ENCODE data around the gene ABCD2.

The ABCD2 gene

DNA sequence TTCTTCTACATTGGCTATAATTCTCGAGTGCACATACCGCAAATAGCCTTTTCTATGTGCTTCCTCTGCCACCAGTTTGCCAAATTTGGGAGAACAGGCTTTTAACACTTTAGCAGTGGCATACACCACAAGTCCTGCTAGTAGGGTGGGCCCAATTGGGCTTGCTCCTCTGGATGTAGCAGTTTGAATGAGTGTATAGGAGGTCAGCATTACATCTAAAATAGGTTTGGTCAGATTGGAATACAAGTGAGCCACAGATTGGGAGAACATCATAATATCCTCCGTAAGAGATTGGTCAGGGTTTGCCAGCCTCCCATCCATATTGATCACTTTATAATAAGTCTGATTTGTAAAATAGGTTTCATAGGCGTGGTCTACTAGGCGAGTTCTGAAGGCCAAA, 902 bp downstream of the ABCD2 start:
- H2BK120ac ChIP-seq (ENCODE audit: insufficient read depth, low read length, poor library complexity), result no peak overlapping the region
- H3K9me3 ChIP-seq (ENCODE audit: insufficient read depth, low read depth, low read length), result no peaks in the 10 kb centered on the region
- no peak overlapping the region for H2BK5ac ChIP-seq (ENCODE audit: low read depth, low read length, poor library complexity)
- no peak overlapping the region for H2BK12ac ChIP-seq (ENCODE audit: low read length)
- no peak overlapping the region for H4K8ac ChIP-seq (ENCODE audit: low read depth, low read length)
- no peak overlapping the region for H3K4me2 ChIP-seq (ENCODE audit: low read length)
- H3K4ac ChIP-seq (ENCODE audit: low read depth, low read length), result no peak overlapping the region
- H2AFZ ChIP-seq (ENCODE audit: insufficient read depth, low read length, poor library complexity), result no peak overlapping the region
- H3K27me3 ChIP-seq (ENCODE audit: insufficient read depth, low read length), result no peaks in the 10 kb centered on the region
- H3K4me1 ChIP-seq (ENCODE audit: control insufficient read depth in 1 of 2, insufficient read depth in 2 of 2, low read length in 2 of 2), result no peaks in the 10 kb centered on the region
- no peak overlapping the region for H3K4me3 ChIP-seq (ENCODE audit: low read depth, low read length)
- no peaks in the 10 kb centered on the region for H3K79me1 ChIP-seq (ENCODE audit: low read length)
- no peak overlapping the region for H3K27ac ChIP-seq (ENCODE audit: low read depth, low read length)
- no peak overlapping the region for H3K9ac ChIP-seq (ENCODE audit: low read length)
- no peaks in the 10 kb centered on the region for H3K36me3 ChIP-seq (ENCODE audit: control insufficient read depth in 1 of 2, insufficient read depth in 2 of 2, low read length in 2 of 2)
- H3K79me2 ChIP-seq (ENCODE audit: control insufficient read depth, insufficient read depth, low read length, poor library complexity), result no peaks in the 10 kb centered on the region
- DNase-seq, result no peak
- H3K14ac ChIP-seq (ENCODE audit: low read length), result no peak overlapping the region
- H3K18ac ChIP-seq (ENCODE audit: low read length), result no peak overlapping the region
- no peak overlapping the region for H4K12ac ChIP-seq (ENCODE audit: low read depth, low read length)
- no peak overlapping the region for H4K91ac ChIP-seq (ENCODE audit: low read depth, low read length)
- no peak overlapping the region for H3K23ac ChIP-seq (ENCODE audit: low read length)
- WGBS (ENCODE audit: extremely low coverage, insufficient coverage, insufficient read length), result no CpG with 5 or more reads among the region's 5 CpGs
- no peak overlapping the region for H2AK5ac ChIP-seq (ENCODE audit: low read length)

DNA sequence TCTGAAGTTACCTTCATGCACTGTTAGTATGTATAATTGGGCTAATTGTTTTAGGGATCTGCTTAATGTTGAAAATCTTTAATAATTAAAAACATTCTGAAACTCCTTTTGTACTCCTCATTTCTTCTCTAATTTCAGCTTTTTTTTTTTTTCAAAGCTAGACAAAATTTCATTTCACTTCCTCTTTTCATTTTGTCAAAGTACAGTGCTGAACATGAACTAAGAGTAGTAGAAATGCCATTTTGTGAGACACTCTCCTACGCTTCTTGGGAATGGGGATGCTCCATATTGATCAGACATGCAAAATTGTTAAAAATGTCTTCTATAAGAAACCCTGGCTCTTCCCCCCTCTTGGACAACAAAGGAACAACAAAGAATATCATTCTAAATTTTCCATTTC, 1.7 kb downstream of the ABCD2 start:
- H3K27me3 ChIP-seq (ENCODE audit: insufficient read depth, low read length), result no peaks in the 10 kb centered on the region
- no peak overlapping the region for H3K23ac ChIP-seq (ENCODE audit: low read length)
- H3K9ac ChIP-seq (ENCODE audit: low read length), result no peak overlapping the region
- WGBS (ENCODE audit: extremely low coverage, insufficient coverage, insufficient read length), result no CpG with 5 or more reads among the region's 1 CpG
- no peak overlapping the region for H2BK5ac ChIP-seq (ENCODE audit: low read depth, low read length, poor library complexity)
- H3K27ac ChIP-seq (ENCODE audit: low read depth, low read length), result no peak overlapping the region
- H3K79me2 ChIP-seq (ENCODE audit: control insufficient read depth, insufficient read depth, low read length, poor library complexity), result no peaks in the 10 kb centered on the region
- H2BK12ac ChIP-seq (ENCODE audit: low read length), result no peak overlapping the region
- H3K18ac ChIP-seq (ENCODE audit: low read length), result no peak overlapping the region
- no peaks in the 10 kb centered on the region for H3K4me1 ChIP-seq (ENCODE audit: control insufficient read depth in 1 of 2, insufficient read depth in 2 of 2, low read length in 2 of 2)
- H3K9me3 ChIP-seq (ENCODE audit: insufficient read depth, low read depth, low read length), result no peaks in the 10 kb centered on the region
- no peaks in the 10 kb centered on the region for H3K36me3 ChIP-seq (ENCODE audit: control insufficient read depth in 1 of 2, insufficient read depth in 2 of 2, low read length in 2 of 2)
- H4K12ac ChIP-seq (ENCODE audit: low read depth, low read length), result no peak overlapping the region
- no peak overlapping the region for H2BK120ac ChIP-seq (ENCODE audit: insufficient read depth, low read length, poor library complexity)
- H3K14ac ChIP-seq (ENCODE audit: low read length), result no peak overlapping the region
- H2AK5ac ChIP-seq (ENCODE audit: low read length), result no peak overlapping the region
- no peaks in the 10 kb centered on the region for H3K79me1 ChIP-seq (ENCODE audit: low read length)
- H4K8ac ChIP-seq (ENCODE audit: low read depth, low read length), result no peak overlapping the region
- H4K91ac ChIP-seq (ENCODE audit: low read depth, low read length), result no peak overlapping the region
- H2AFZ ChIP-seq (ENCODE audit: insufficient read depth, low read length, poor library complexity), result no peak overlapping the region
- no peak overlapping the region for H3K4ac ChIP-seq (ENCODE audit: low read depth, low read length)
- H3K4me3 ChIP-seq (ENCODE audit: low read depth, low read length), result no peak overlapping the region
- DNase-seq, result no peak
- no peak overlapping the region for H3K4me2 ChIP-seq (ENCODE audit: low read length)

DNA sequence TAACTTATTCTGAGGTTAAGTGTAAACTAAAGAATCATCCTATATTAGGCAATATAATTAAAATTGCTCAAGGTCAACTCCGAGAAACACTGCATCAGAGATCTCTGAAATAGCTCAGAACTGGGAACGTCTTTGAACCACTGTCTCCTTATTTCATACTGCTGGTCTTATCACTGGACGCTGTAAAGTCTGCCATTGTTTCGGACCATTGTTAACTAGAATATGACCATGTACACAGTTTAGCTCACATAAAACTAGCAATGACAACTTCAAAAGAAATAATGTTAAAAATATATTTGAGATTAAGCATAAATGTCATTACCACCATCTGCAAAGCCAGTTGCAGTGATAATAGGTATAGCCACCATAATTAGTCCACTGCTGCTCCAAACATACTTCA, 2.9 kb downstream of the ABCD2 start:
- Histone ChIP-seq H2AK5ac (ENCODE audit: low read length) (no peak overlapping the region), H2BK5ac (ENCODE audit: low read depth, low read length, poor library complexity) (no peak overlapping the region), H3K79me1 (ENCODE audit: low read length) (no peaks in the 10 kb centered on the region), H3K4me1 (ENCODE audit: control insufficient read depth in 1 of 2, insufficient read depth in 2 of 2, low read length in 2 of 2) (no peaks in the 10 kb centered on the region), H3K27ac (ENCODE audit: low read depth, low read length) (no peak overlapping the region), H3K9ac (ENCODE audit: low read length) (no peak overlapping the region), H2BK12ac (ENCODE audit: low read length) (no peak overlapping the region), H2AFZ (ENCODE audit: insufficient read depth, low read length, poor library complexity) (no peak overlapping the region), H4K91ac (ENCODE audit: low read depth, low read length) (no peak overlapping the region), H3K79me2 (ENCODE audit: control insufficient read depth, insufficient read depth, low read length, poor library complexity) (no peaks in the 10 kb centered on the region), H3K14ac (ENCODE audit: low read length) (no peak overlapping the region), H3K27me3 (ENCODE audit: insufficient read depth, low read length) (no peaks in the 10 kb centered on the region), H3K4me2 (ENCODE audit: low read length) (no peak overlapping the region), H4K8ac (ENCODE audit: low read depth, low read length) (no peak overlapping the region), H3K18ac (ENCODE audit: low read length) (no peak overlapping the region), H3K23ac (ENCODE audit: low read length) (no peak overlapping the region), H2BK120ac (ENCODE audit: insufficient read depth, low read length, poor library complexity) (no peak overlapping the region), H4K12ac (ENCODE audit: low read depth, low read length) (no peak overlapping the region), H3K4me3 (ENCODE audit: low read depth, low read length) (no peak overlapping the region), H3K4ac (ENCODE audit: low read depth, low read length) (no peak overlapping the region), H3K36me3 (ENCODE audit: control insufficient read depth in 1 of 2, insufficient read depth in 2 of 2, low read length in 2 of 2) (no peaks in the 10 kb centered on the region), H3K9me3 (ENCODE audit: insufficient read depth, low read depth, low read length) (no peaks in the 10 kb centered on the region)
- WGBS (ENCODE audit: extremely low coverage, insufficient coverage, insufficient read length), result no CpG with 5 or more reads among the region's 4 CpGs
- DNase-seq, result no peak

DNA sequence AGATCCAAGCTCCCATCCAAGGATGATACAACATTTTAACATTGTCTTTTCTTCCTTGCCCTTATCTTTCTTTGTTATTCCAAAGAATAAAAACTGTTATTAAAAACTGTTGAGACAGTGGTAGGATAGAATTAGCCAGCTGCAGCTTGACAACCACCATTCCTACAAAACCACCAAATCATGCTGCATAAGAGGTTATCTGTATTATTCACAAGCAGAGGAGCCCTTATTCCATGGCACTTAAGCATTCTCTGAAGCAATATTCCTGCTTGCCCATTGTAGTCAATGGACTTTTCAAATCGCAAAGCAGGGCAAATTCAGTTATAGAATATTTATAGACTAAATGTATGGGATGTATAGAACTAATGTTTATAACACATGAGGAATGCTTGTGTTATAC, 3.4 kb downstream of the ABCD2 start:
- Histone ChIP-seq H3K4me1 (ENCODE audit: control insufficient read depth in 1 of 2, insufficient read depth in 2 of 2, low read length in 2 of 2) (no peaks in the 10 kb centered on the region), H2BK5ac (ENCODE audit: low read depth, low read length, poor library complexity) (no peak overlapping the region), H3K23ac (ENCODE audit: low read length) (no peak overlapping the region), H3K79me2 (ENCODE audit: control insufficient read depth, insufficient read depth, low read length, poor library complexity) (no peaks in the 10 kb centered on the region), H4K12ac (ENCODE audit: low read depth, low read length) (no peak overlapping the region), H2BK12ac (ENCODE audit: low read length) (no peak overlapping the region), H2BK120ac (ENCODE audit: insufficient read depth, low read length, poor library complexity) (no peak overlapping the region), H4K8ac (ENCODE audit: low read depth, low read length) (no peak overlapping the region), H2AFZ (ENCODE audit: insufficient read depth, low read length, poor library complexity) (no peak overlapping the region), H3K4me3 (ENCODE audit: low read depth, low read length) (no peak overlapping the region), H3K4me2 (ENCODE audit: low read length) (no peak overlapping the region), H3K4ac (ENCODE audit: low read depth, low read length) (no peak overlapping the region), H3K9ac (ENCODE audit: low read length) (no peak overlapping the region), H3K79me1 (ENCODE audit: low read length) (no peaks in the 10 kb centered on the region), H3K27me3 (ENCODE audit: insufficient read depth, low read length) (no peaks in the 10 kb centered on the region), H2AK5ac (ENCODE audit: low read length) (no peak overlapping the region), H3K18ac (ENCODE audit: low read length) (no peak overlapping the region), H3K36me3 (ENCODE audit: control insufficient read depth in 1 of 2, insufficient read depth in 2 of 2, low read length in 2 of 2) (no peaks in the 10 kb centered on the region), H3K14ac (ENCODE audit: low read length) (no peak overlapping the region), H4K91ac (ENCODE audit: low read depth, low read length) (no peak overlapping the region), H3K9me3 (ENCODE audit: insufficient read depth, low read depth, low read length) (no peaks in the 10 kb centered on the region), H3K27ac (ENCODE audit: low read depth, low read length) (no peak overlapping the region)
- DNase-seq, result no peak
- WGBS (ENCODE audit: extremely low coverage, insufficient coverage, insufficient read length), result no CpG with 5 or more reads among the region's 1 CpG

Data from trophoblast cell (in vitro differentiated cells and primary cell).